Stimulated activated CD8-positive, alpha-beta memory T cell treated with anti-CD3 and anti-CD28 coated beads, Interleukin-15, amount 100 ng/mL, for 4 hours (primary cell): ENCODE measurements around the gene MMP12.

ENCODE experiments used
- DNase-seq, 2 donors: peaks; one replicate each; pipeline ENCODE4 v3.0.0-alpha.2; 2020; ENCODE audit warnings: low read depth in 2 of 2

Gene MMP12

DNA sequence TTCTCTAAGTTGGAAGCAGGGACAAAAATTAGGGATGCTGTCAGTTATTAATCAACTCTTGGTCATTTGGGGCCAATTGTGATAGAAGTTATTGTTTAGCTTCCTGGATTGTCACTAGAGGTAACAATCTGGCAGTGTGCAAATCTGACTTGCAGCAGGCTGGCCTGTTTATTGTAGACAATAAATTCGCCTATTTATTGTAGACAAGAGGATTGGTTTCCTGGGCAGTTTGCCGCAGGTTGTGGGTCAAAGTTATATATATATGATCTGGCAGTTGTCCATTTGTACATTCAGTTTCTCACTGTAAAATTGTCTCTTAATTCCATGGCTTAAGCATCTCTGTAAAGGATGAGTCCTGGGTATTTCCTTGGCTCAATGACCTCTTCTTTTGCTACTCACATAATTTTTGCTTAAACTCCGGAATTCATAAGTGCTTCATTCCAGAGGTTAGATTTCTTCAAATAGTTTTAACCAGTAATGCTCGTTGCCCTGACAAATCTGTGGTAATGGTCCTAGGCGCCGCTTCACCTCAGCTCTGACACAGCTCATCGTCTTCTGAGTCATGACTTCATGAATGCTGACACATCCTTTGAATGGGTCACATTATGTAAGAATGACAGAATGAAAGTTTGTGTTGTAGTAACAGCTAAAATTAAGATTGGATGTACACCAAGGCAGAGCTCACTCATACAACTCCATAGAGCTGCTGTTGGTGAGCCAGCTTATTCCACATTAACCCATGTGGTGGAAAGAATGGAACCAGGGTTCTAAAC, 23.6 kb downstream of the MMP12 start:
- DNase-seq, result no peak

DNA sequence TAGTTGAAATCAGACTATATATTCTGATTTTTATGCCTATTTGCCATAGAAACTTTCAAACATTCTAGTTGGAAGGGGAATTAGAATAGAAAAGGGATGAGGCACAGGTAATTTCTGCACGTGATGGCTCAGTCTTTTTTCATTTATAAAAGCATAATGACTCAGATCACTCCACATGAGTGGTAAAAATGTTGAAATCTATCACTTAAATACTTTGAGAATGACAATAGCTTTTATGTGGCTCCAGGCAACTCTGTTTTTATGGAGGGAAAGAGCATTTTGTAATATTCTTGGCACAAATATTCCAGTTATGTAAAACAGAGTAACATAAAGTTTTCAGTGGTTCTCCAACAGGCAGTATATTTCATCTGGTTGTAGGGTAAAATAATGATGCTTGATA, 25.5 kb downstream of the MMP12 start:
- DNase-seq, result no peak

DNA sequence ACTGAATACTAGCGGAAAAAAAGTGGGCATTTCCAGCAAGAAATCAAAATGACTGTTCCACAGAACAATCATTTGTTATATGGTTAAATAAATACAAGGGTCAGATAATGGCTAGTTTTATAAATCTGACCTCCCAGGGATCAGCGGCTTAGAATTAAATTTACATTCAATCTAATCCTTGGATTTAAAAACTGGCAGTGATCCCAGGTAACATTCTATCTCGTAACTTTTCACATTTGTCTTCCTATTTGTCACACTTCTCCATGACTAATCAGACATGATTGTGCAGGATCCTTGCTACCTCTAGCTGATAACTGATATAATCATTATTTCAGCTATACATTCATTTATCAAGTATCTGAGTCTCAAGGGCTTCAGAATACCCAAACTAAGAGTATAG, 28.5 kb downstream of the MMP12 start:
- no peak for DNase-seq

DNA sequence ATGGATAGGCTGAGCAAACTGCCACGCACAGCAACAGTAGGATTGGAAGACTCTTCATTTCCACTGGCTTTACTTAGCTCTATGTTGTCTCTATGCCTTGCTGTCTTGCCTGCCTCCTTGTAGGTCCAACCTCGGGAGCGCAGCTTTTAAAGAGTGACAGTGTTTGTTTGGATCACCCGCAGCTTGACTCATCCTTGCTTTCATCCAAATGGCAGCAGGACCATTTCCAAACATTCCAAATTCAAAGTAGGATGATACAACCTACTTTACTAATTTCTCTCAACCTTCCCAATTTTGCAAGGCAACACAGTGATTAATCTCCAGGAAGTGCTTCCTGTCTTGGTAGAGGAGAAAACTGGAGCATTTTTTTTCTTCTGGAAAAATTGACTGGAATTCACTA, 31.3 kb downstream of the MMP12 start, which contains the start of gene MMP3:
Gene MMP3 (minus strand): TSS at position 121 of the 400 bp plus-strand sequence. CDS start 63 bp downstream, at position 58.
- DNase-seq, result no peak

DNA sequence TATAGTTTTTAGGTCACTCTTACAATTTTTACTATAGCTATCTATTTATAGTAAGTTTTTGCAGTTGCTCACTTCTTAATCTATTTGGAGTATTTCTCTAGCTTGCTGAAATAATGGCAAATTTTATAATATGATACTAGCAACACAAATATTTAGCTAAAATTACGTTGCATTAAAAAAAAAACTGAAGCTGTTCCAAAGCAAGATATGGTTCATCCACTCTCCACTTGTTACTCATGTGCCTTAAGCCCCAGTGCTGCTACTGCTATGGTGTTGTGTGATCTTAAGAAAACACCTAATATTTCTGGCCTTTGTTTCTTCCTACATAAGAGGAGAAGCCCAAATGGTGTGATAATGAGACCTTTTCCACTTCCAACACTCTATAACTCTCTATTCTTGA, 31.9 kb downstream of the MMP12 start:
- DNase-seq, result no peak

DNA sequence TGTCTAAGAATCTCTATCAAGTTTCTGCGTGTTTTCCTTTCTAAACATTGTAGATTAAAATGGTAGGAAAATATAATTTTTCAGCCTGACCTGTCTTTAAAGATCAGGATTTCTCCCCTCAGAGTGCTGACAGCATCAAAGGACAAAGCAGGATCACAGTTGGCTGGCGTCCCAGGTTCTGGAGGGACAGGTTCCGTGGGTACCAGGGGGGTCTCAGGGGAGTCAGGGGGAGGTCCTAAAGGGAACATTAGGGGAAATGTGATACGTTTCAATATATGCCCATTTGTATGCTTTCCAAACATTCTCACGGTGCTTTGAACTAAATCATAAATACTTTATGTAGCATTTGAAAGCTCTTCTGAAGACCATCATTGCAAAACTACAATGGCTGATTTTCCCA, 34.8 kb downstream of the MMP12 start:
- no peak for DNase-seq

DNA sequence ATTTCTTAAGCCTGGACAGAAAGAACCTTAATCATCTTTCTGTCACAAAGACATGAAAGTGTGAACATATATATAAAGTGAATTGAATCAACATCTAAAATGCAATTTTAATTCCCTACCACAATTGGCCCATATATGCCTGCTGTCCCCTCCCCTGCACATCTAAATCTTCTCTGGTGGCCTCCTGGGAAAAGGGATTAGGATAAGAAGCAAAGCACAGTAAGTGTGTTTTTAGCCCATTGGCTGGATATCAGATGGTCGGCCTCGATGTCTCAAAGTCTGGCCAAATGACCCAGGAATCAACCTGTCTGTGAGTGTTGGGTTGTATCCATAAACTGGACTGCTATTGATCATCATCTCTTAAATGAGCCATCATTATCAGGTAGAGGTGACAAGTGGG, 37.1 kb downstream of the MMP12 start:
- DNase-seq, result no peak

DNA sequence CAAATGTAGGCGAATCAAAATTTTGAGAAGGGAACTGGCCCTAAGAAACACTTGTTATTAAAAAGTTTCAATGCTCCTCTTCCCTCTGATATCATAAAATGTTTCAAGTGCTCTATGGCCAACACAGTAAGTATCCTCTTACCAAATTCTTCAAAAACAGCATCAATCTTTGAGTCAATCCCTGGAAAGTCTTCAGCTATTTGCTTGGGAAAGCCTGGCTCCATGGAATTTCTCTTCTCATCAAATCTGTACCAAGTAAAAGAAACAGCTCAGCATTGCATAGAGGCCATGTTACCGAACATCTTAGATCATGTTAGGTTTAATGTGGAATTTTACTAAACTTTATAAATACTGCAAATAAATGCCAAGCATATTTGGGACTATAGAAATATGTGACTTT, 37.6 kb downstream of the MMP12 start:
- no peak for DNase-seq

DNA sequence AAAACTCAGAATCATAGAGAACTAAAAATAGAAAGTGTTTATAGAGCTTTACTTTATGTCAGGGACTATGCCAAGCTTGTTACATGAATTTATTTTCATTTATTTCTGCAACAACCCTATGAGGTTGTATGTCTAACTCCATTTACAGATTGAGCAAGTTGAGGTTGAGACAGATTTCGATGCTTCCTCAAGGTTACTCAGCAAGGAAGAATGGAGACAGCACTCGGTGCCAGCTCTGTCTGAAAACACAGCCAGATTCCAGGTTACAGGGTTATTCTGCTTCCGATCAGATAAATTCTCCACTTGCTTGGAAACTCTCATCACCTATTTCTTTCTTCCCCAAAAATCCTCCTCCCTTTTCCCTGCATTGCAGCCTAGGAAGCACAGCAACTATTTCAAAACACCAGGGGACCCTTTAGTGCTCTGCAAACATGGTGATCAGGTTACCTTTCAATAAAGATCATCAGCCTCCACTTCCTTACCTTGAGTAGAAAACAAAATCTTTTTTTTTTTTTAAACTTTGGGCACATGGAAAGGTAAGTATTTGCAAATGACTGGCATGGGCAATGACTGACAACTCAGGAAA, 38.4 kb downstream of the MMP12 start:
- no peak for DNase-seq

DNA sequence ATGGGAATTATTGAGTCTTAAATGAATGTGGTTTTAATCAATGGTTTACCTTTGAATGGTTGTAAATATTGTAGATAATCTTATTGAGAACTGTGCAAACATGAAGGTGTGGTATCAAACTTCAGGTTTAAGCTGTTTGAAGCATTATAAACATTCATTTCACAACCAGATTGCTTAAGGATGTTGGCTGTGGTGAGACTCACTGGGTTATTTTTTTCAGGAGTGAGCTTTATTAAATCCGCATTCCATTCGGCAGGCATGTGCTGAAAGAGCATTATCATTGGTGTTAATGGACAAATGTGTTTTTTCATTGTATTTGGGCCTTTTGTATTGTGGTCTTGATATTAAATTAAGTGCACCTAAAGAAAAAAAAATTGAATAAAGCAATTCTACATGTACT, 41.1 kb downstream of the MMP12 start:
- DNase-seq, result no peak

DNA sequence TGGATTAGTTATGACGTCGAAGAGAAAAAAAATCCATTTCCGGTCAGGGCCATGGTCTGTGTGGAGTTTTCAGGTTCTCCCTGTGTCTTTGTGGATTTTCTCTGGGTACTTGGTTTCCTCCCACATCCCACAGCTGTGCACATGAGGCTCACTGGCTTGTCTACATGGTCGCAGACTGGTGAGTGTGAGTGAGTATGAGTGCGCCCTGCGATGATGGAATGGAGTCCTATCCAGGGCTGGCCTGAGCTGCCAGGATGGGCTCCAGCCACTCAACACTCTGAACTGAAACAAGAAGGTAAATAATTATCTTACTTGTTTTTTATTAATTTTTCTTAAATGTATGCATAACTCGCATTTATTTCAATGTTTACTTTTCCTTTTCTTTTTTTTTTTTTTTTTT, 42.2 kb downstream of the MMP12 start:
- DNase-seq, result no peak

DNA sequence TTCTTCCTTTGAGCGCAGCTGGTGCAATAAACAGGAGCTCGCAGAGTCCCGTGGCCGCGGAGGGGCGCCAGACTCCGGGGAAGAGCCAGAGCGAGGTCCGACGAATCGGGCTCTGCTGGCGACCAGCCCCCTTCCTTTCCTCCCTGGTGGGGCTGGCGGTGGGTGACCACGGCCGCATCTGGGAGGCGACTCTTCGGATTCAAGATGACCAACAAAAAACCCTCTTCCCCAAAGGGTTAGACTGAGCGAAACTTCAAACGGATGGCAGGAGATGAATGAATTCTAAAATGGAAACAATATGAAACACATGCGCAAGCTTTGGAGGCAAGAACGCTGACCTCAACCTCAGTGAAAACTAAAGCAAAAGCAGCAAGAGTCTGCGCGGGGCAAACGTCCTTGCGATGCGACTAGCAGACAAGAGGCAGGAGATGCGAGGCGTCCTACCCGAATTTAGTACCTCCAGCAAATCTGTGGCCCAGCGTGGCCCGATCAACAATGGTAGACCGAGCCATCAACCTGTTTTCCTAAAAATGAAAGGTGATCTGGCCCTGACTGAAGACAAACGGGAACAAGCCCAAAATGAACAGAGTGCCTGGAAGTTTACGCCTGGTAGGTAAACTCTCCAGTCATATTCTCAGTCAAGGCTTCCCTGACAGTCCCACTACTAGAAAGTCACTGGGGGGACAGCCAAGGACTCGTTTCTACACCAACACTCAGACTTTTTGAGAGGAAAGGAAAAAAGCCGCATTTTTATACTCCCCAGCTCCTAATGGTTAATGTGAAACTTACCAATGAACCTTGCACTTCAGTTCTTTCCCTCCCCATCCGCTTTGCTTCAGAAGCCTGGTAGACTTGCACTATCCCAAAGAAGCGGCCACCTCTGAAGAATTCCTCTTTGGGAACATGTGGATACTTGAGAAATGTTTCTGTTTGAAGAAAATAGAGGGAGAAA, 43.0 kb downstream of the MMP12 start:
- DNase-seq, result no peak

DNA sequence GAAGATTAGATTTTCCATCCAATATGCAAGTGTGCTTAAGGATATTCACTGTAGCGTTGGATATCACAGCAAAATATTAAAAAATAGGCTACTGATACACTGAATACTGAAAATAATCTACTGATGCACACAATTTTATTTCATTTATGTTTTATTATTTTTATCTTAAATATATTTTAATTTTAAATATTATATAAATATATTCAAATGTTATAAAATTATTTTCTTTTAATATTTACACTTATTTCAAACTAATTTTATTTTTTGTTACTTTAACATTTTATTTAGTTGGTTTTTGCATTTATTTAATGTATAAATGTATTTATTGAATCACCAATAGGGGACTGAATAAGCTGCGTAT, 43.7 kb downstream of the MMP12 start:
- DNase-seq, result no peak

DNA sequence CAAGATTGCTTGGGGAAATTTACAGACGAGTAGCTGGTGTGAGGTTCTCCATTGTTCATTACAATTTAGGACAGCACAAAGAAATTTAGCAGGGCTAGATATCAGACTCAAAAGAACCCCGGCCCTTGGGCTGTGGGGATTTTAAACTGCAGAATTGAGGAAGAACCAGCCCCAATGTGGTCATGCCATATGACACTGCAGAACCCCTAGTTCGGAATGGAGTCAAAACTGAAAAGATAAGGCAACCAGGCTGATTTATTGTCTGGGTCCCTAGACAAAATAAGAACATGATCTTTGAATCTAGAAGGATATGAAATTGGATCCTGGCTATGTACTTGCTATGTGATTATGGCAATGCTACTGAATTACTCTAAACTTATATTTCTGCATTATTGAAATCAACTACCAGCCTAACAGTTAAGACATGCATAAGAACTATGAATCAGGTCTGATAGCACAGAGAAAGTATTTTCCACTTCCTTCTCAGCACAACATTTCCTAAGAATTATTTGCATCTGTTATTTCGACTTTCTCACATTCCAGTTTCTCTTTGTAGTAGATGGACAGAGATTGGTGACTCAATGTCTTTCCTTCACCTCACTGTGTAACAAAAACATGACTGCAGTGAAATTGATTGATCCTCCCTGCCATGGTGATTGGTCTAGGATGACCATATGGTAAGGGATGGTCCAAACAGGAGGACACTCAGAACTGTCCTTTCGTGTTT, 44.6 kb downstream of the MMP12 start:
- no peak for DNase-seq

DNA sequence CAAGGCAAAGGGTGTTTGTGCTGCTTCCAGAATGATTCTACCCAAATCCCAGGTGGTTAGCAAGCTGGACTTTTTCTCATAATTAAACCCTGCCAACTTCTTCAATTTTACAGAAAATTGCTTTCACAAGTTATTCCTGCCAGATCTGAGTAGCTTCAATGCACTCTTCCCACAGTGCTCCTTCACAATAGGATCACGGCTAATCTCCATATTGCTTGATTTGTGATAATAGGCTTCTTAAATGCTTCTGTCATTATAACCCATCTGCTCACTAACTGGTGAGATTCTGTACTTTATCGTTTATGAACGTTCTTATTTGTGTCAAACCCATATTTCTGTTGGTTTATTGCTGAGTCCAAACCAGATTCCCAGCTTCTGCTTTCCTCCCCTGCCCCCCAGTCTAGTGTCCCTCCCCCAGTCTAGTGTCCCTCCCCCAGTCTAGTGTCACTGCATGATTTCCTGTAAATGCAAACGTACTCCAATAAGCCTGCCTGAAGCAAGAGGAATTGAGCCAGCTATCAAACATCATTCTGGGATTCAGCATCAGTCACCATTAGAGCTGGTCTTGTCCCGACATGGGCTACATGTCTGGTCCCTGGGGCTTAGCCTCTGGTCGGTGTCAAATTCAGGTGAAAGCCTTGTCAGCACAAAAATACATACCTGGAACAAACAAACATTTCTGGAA, 45.3 kb downstream of the MMP12 start:
- DNase-seq, result no peak

DNA sequence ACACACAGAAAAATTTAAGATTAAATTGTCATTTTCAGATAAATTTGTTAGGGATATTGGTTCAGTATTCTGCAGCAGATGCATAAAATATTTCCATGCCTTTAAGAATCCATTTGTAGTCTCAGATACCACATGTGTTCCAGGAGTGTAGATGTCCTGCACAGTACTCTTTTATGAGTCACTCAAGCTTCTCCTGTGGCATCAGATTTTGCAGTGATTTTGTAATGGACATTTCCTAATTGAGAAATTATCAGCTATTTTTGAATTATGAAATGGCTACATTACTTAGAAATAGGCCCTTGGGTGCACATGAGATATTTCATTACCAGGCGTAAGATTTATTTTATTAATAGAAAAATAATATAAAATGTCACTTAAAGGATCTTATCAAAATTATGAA, 50.2 kb downstream of the MMP12 start:
- no peak for DNase-seq

DNA sequence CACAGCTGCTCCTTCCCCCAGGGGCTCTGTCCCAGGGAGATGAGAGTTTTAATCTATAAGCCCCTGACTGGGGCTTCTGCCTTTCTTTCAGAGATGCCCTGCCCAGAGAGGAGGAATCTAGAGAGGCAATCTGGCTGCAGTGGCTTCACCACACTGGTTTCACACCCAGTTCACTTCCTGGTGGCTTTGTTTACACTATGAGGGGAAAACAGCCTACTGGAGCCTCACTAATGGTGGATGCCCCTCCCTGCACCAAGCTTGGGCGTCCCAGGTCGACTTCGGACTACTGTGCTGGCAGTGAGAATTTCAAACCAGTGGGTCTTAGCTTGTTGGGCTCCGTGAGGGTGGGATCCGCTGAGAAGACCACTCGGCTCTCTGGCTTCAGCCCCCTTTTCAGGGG, 55.3 kb downstream of the MMP12 start:
- no peak for DNase-seq

DNA sequence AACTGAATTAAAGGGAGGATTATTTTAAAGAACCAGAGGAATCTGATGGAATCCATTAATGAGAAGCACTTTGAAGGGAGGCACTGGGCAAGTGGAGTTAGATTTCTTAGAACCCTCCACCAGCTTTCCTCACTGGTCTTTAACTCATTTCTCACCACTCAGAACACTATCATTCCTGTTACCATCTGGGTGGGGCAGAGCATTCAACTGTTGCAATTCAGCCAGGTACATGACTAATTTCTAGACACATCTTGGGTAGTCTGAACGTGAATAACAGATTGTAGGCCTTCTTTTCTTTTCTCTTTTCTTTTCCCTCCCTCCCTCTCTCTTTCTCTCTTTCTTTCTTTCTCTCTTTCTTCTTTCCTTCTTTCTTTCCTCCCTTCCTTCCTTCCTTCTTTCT, 61.3 kb downstream of the MMP12 start:
- DNase-seq, result no peak
